Stimulated activated naive CD8-positive, alpha-beta T cell treated with anti-CD3 and anti-CD28 coated beads, Interleukin-15, Interleukin-2, amounts not matched to agents 100 U/mL and 50 U/mL, for 24 hours (primary cell): ENCODE measurements around the gene DTX3.
"Not testable (repeated sequence)": the region's sequence is repeated elsewhere in the genome, so short reads cannot be mapped to it uniquely, and the experiment has no call there.

Experiments used
- ATAC-seq: fragments of 150-1000 bp; cut with Tn5 transposase; one replicate; pipeline ENCODE4 v1.10.0; 2021
- DNase-seq: peaks from one replicate; pipeline ENCODE4 v3.0.0; 2021

DTX3 gene

GRCh38 chr12:57583008-57583831 lies 21.4 kb upstream of the DTX3 start:
- ATAC-seq (peak; percentile 98), DNase-seq (peak; percentile 73)

- DNase-seq, result no peak
- no peak for ATAC-seq
These were observed 20.6 kb upstream of the DTX3 start for GRCh38 chr12:57584050-57584449.

GRCh38 chr12:57584690-57585089 lies 19.9 kb upstream of the DTX3 start:
- DNase-seq, result no peak
- no peak for ATAC-seq

DNA sequence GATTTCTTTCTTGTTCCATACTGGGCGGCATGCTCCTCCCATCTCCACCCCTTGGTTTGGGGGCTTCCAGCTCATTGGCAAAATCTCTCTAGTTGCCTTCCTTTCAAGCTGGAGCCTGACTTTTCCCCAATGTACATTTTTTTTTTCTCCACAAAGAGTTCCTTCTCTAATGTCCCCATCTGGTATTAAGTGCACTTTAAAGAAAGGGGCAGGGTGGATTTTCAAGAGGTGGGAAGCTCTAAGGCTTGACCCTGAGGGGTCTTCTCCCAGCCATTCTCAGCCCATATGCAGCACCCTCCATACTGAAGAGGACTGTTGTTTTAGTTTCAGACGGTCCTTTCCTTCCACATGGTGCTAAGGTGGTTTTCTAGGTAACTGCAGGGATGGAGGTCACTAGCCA lies 19.5 kb upstream of the DTX3 start:
- no peak for ATAC-seq
- DNase-seq, result no peak

DNA sequence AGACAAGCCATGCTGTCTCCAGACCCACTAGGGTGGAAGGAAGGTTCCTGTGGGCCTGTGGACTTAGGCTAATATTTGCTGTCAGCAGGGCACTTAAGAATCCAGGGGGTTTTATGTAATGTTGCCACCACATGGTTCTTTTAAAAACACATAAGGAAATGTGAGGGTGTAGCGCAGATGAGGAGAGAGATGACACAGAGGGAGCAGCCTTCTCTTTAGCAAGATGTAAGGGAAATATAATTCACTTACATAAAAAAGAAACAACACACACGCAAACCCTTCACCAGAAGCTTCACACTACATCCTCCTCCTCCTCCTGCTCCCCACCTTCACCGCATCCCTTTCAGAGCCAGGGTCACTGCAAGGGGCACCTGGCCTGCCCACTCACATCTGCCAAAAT lies 18.5 kb upstream of the DTX3 start:
- DNase-seq, result no peak
- no peak for ATAC-seq

- DNase-seq (no peak), ATAC-seq (no peak)
These were observed 17.7 kb upstream of the DTX3 start for GRCh38 chr12:57586832-57587429.

DNA sequence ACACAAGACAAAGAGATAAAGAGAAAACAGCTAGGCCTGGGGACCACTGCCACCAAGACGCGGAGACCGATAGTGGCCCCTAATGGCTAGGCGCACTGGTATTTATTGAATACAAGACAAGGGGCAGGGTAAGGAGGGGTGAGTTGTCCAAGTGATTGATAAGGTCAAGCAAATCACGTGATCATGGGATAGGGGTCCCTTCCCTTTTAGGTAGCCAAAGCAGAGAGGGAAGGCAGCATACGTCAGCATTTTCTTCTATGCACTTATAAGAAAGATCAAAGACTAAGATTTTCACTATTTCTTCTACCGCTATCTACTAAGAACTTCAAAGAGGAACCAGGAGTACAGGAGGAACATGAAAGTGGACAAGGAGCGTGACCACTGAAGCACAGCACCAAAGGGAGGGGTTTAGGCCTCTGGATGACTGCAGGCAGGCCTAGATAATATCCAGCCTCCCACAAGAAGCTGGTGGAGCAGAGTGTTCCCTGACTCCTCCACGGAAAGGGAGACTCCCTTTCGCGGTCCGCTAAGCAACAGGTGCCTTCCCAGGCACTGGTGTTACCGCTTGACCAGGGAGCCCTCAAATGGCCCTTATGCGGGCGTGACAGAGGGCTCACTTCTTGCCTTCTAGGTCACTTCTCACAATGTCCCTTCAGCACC lies 15.5 kb upstream of the DTX3 start:
- ATAC-seq, DNase-seq: not testable (repeated sequence)

DNA sequence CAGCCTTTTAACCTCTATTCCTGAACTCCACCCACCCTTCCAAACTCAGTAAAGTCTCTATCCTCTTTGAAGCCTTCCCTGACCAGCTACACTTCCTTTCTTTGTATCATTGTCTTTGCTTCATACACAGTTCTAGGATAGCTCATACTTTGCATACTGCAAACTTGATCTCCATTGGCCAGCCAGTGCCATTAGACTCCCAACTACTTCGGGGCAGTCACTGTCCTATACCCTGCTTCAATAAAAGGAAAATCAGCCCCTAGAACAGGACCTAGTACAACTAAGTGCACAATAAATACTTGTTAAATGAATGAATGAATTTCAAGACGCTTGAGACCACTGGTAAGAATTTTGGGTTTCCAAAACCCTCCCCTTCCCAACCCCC lies 14.2 kb upstream of the DTX3 start:
- no peak for ATAC-seq
- DNase-seq, result no peak

- peak; percentile 99 for ATAC-seq
- peak; percentile 84 for DNase-seq
These were observed 13.5 kb upstream of the DTX3 start, which contains the start of gene PIP4K2C for GRCh38 chr12:57590864-57591781. Gene PIP4K2C (plus strand): TSS chr12:57591192. CDS start chr12:57591290, 98 bp downstream.

GRCh38 chr12:57591782-57592325 lies 12.8 kb upstream of the DTX3 start:
- ATAC-seq, result no peak
- DNase-seq, result no peak

GRCh38 chr12:57592551-57593165 lies 12.0 kb upstream of the DTX3 start:
- DNase-seq, result no peak
- no peak for ATAC-seq

GRCh38 chr12:57593187-57593586 lies 11.4 kb upstream of the DTX3 start:
- DNase-seq, result no peak
- no peak for ATAC-seq

- ATAC-seq (no peak), DNase-seq (no peak)
These were observed 4.2 kb upstream of the DTX3 start for GRCh38 chr12:57600395-57600794.

DNA sequence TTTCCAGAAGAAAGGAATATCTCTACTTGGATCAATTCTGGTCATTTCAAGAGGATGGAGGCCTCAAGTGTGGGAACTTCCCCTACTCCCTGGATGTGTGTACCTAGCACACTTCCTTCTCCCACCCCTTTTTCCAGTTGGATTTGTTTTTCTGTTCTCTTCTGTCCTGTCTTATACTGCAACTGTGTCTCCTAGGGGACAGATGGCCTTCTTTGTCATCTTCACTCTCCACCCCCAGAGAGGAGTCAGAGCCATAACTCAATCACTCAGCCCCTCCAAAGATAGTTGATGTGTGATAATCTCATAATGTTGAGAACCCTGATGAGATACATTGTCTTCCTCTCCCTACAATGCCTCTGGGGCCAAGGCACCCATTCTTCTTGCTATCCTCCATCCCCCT lies 2.1 kb upstream of the DTX3 start:
- DNase-seq, result no peak
- ATAC-seq, result no peak

DNA sequence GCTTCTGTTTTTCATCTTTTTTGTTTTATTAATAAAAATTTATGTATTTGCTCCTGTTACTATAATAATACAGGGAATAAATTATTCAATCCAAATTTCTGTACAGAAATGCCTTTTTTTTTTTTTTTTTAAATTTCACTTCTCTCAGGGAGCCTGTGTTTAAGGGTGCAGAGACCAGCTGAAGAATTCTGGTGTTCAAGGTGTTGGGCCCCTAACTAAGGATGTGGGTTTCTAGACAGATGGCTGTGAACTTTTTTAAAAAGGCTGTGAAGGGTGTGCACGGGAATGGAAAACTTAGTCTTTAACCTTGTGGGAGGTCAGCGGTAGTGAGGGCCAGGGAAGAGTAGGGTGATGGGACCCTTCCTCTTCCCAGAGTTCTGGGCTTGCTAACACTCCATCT lies 1.3 kb upstream of the DTX3 start:
- ATAC-seq (no peak), DNase-seq (no peak)

GRCh38 chr12:57603815-57604453 lies 690 bp upstream of the DTX3 start:
- ATAC-seq (no peak), DNase-seq (no peak)

GRCh38 chr12:57604992-57605810 lies 577 bp downstream of the DTX3 start:
- DNase-seq (peak; percentile 22), ATAC-seq (no peak)

GRCh38 chr12:57605811-57606311 lies 1.2 kb downstream of the DTX3 start:
- ATAC-seq, result no peak
- no peak for DNase-seq

GRCh38 chr12:57606399-57606798 lies 1.8 kb downstream of the DTX3 start:
- ATAC-seq (no peak), DNase-seq (no peak)

DNA sequence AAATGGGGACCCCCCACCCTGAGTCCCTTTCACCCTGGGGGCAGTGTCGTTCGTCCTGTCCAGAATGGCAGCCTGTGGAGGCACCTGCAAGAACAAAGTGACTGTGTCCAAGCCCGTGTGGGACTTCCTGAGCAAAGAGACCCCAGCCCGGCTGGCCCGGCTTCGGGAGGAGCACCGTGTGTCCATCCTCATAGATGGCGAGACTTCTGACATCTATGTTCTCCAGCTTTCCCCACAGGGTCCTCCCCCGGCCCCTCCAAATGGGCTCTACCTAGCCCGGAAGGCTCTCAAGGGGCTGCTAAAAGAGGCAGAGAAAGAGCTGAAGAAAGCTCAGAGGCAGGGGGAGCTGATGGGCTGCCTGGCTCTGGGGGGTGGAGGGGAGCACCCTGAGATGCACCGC lies 2.2 kb downstream of the DTX3 start:
- ATAC-seq, result no peak
- no peak for DNase-seq
